Suprapubic skin (tissue), 4 donors: ENCODE results near the gene ESRRG.

ENCODE experiments used
- CTCF ChIP-seq, 2 donors: fragments of 200-600 bp in 1 of 2; fragments of 450-650 bp in 1 of 2; sonication (generic) in 1 of 2; IDR thresholded peaks; one replicate each; pipeline ENCODE4 v1.5.1; 2016 to 2019; ENCODE audit warnings: antibody characterized with exemption in 2 of 2, mild to moderate bottlenecking in 1 of 2, moderate library complexity in 1 of 2
- EP300 ChIP-seq: sonication (generic); formaldehyde crosslinking; IDR thresholded peaks from one replicate; pipeline ENCODE4 v1.6.1; 2017; ENCODE audit warnings: antibody characterized with exemption
- POLR2AphosphoS5 ChIP-seq, 3 donors: sonication (generic); formaldehyde crosslinking; IDR thresholded peaks; one replicate each; pipeline ENCODE4 v1.6.1; 2017; ENCODE audit warnings: antibody characterized with exemption in 3 of 3

GRCh38 chr1:216721863-216722262 lies 1.4 kb downstream of the ESRRG start:
- TF ChIP-seq POLR2AphosphoS5 (IDR thresholded peaks at IDR 0.05) (no peak), CTCF (IDR thresholded peaks at IDR 0.05) (no peak), EP300 (no peak)
